BE2C (cell line): Measurements from ENCODE around the gene ADTRP.

ENCODE experiments used
- DNase-seq: peaks from one replicate; pipeline ENCODE4 v3.0.0-alpha.2; 2020
- H3K27me3 ChIP-seq: fragments of 250-450 bp; sonication (Bioruptor Pico); 2 replicates; pipeline ENCODE4 v1.5.1; 2020; ENCODE audit warnings: mild to moderate bottlenecking
- H3K36me3 ChIP-seq: fragments of 250-450 bp; sonication (Bioruptor Pico); 2 replicates; pipeline ENCODE4 v1.5.1; 2020; ENCODE audit warnings: mild to moderate bottlenecking
- H3K4me1 ChIP-seq: fragments of 250-450 bp; sonication (Bioruptor Pico); 2 replicates; pipeline ENCODE4 v1.5.1; 2020
- H3K4me3 ChIP-seq: 2 replicates; pipeline ENCODE4 v1.5.1; 2011; ENCODE audit warnings: low read depth, low read length
- H3K9me3 ChIP-seq: fragments of 250-450 bp; sonication (Bioruptor Pico); 2 replicates; pipeline ENCODE4 v1.5.1; 2020
- CTCF ChIP-seq: IDR thresholded peaks from 2 replicates; pipeline ENCODE4 v1.5.1; 2012; ENCODE audit warnings: mild to moderate bottlenecking, low read depth, low read length

The ADTRP gene

DNA sequence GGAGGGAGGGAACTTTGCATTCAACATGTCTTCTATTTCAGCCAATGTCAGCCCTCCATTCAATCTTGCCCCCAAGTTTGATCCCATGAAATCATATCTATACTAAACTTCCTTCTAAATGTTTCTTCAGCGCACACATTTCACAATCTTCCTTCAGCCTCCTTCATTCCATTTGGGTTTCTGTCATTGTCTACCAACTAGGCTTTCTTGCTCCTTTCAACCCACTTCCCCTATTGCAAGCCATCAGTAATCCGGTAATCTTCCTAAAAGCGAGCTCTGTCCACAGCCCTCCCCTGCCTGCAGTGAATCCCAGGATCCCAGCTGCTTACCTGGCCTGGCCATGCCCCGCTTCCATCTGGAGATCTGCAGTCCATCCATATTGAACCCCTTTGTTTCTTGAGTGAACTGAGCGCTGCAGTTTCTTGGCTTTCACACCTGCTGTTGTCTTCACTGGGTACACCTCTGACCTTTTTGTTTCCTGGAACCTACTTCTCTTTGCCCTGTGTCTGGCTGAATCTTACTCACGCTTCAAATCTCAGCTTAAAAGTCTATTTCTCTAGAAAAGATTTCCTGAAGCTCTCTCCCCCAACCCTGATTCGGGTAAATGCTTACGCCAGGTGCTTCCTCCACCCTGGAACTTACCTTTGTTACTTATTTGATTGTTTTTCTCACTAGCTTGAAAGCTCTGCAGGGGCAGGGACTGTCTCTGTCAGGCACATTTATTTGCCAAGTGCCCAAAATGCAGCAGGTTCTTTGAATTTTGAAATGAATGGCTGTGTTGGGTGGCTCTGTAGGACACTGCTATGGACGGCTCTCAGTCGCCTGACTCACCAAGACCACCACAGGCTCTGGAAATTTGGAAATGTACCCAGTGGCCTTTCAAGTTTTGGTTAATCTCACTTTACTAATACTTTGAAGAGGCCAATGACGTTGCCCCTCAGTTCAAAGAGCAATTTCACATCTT lies 50.3 kb downstream of the ADTRP start:
- TF ChIP-seq CTCF = no peak
- Histone ChIP-seq H3K36me3 (no peaks in the 10 kb centered on the region), H3K9me3 (no peaks in the 10 kb centered on the region), H3K4me1 (no peaks in the 10 kb centered on the region), H3K4me3 (no peak overlapping the region), H3K27me3 (peaks cover 13% of the 10 kb centered on the region)
- DNase-seq = no peak

DNA sequence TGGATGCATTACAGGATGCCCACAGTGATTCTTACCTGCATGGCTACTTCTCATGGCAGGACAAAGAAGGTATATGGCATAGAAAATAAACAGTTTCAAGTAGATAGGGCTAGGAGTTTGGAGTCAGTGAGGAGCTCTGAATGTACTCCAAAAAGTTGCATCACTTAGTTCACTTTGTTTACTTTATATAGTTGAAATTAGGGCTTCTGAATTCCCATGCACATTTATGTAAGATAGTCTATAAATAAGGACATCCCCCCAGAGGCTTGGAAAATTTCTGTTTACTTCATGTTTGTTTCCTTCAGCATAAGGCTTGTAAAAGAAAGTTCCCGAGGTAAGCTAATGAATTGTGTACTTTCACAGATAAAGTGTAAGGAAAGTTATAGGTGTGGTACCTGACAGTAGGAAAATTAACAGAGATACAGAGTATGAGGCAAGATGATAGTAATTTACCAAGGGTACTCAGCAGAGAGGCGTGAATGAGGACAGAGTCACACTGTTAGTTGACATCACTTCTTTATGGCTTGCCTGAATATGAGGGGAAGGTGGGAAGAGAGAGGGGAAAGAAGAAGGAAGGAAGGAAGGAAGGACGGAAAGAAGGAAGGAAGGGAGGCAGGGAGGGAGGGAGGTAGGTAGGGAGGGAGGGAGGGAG lies 51.1 kb downstream of the ADTRP start:
- Histone ChIP-seq H3K9me3 (no peaks in the 10 kb centered on the region), H3K27me3 (peaks cover 13% of the 10 kb centered on the region), H3K36me3 (no peaks in the 10 kb centered on the region), H3K4me1 (no peaks in the 10 kb centered on the region), H3K4me3 (no peak overlapping the region)
- DNase-seq = no peak
- no peak for TF ChIP-seq CTCF

DNA sequence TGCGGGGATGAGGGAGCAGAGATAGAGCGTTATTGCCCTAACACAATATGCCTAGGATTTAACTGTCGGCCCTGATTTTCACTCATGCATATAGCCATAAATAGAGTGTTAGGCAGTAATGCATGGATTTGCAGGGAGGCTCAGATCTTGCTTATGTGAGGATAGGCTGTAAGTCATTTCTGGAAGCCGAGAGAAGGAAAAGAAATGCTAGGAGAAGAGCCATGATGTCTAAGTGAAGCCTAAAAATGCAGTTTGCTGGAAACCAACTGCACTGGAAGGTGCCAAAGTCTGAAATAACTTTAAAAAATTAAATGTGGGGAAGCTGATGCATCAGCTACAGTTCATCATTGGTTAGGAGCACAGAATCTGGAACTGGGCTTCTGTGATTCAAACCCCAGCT lies 54.3 kb downstream of the ADTRP start:
- Histone ChIP-seq H3K9me3 (no peaks in the 10 kb centered on the region), H3K4me3 (no peak overlapping the region), H3K4me1 (no peaks in the 10 kb centered on the region), H3K36me3 (no peaks in the 10 kb centered on the region), H3K27me3 (peaks cover 12% of the 10 kb centered on the region)
- TF ChIP-seq CTCF = no peak
- DNase-seq = no peak

- H3K4me1 ChIP-seq = no peaks in the 10 kb centered on the region
- H3K9me3 ChIP-seq = no peaks in the 10 kb centered on the region
- no peaks in the 10 kb centered on the region for H3K36me3 ChIP-seq
- H3K27me3 ChIP-seq = no peaks in the 10 kb centered on the region
- TF ChIP-seq CTCF = no peak
- no peak for DNase-seq
- H3K4me3 ChIP-seq = no peak overlapping the region
Observed at GRCh38 chr6:11722805-11723631, 55.6 kb downstream of the ADTRP start.

DNA sequence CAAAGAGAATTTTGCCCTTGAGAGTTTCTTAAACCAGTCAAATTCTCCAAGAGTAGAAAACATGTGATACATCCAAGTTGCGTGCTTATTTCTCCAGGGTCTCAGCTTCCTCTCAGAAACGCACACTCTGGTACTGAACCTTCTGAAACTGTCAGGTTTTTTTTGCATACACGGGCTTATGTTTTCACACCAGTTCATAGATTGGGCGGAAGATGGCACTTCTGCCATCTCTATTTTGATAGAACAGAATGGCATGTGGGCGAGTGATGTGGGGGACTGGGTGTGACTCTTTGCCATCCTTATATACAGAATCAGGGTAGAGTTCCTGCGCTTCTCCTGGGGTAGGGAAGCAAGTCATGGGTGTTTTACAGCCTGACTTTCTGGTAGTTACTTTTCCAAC lies 56.4 kb downstream of the ADTRP start:
- Histone ChIP-seq H3K4me3 (no peak overlapping the region), H3K36me3 (no peaks in the 10 kb centered on the region), H3K27me3 (no peaks in the 10 kb centered on the region), H3K9me3 (no peaks in the 10 kb centered on the region), H3K4me1 (no peaks in the 10 kb centered on the region)
- DNase-seq = no peak
- no peak for TF ChIP-seq CTCF
